GM19455 (cell line): ENCODE results near the gene DHX8.

ENCODE experiments used
- ATAC-seq: cut with Tn5 transposase; IDR thresholded peaks from one replicate; pipeline ENCODE4 v1.9.1; 2021; ENCODE audit not compliant: unreplicated experiment

Gene DHX8

GRCh38 chr17:43572368-43572980 is 88.7 kb downstream of the DHX8 start:
- ATAC-seq: no peak

GRCh38 chr17:43573579-43574321 is 90.0 kb downstream of the DHX8 start:
- ATAC-seq: no peak

GRCh38 chr17:43574348-43574747 is 90.6 kb downstream of the DHX8 start:
- no peak for ATAC-seq

GRCh38 chr17:43574896-43575525 is 91.2 kb downstream of the DHX8 start:
- ATAC-seq: no peak
